Measurements from ENCODE around the gene NKD1. TPM values are rescaled to one million over a fixed set of nuclear protein-coding genes. Genes with fewer than 3 reads are reported as not detected.

NKD1 gene
- total and polyA plus RNA-seq, 2 experiments from 2014 or later: 0.86 to 1.4 TPM

GRCh38 chr16:50602126-50602525, 53.9 kb downstream of the NKD1 start:
- no peaks in the 10 kb centered on the region for H3K27me3 ChIP-seq
- no peak overlapping the region for H3K27ac ChIP-seq
- no peaks in the 10 kb centered on the region for H3K9me3 ChIP-seq (ENCODE audit: low read depth)
- TF ChIP-seq CTCF (IDR thresholded peaks at IDR 0.05; ENCODE audit: low read depth, low read length): no peak
- H3K36me3 ChIP-seq: no peaks in the 10 kb centered on the region
- no peak for DNase-seq (ENCODE audit: low read depth in 1 of 2, low spot score in 1 of 2)
- peaks cover 20% of the 10 kb centered on the region for H3K4me1 ChIP-seq (ENCODE audit: low read depth)
- H3K4me3 ChIP-seq: no peak overlapping the region

- Histone ChIP-seq H3K4me1 (ENCODE audit: low read depth) (peaks cover 20% of the 10 kb centered on the region), H3K27ac (no peak overlapping the region), H3K4me3 (no peak overlapping the region)
Measured at GRCh38 chr16:50602531-50603205, 54.5 kb downstream of the NKD1 start.

GRCh38 chr16:50603206-50604064, 55.2 kb downstream of the NKD1 start:
- DNase-seq (ENCODE audit: low read depth in 1 of 2, low spot score in 1 of 2): peak in 1 of 2 donors; percentile 69
- no peaks in the 10 kb centered on the region for H3K36me3 ChIP-seq
- peaks cover 20% of the 10 kb centered on the region for H3K4me1 ChIP-seq (ENCODE audit: low read depth)
- H3K9me3 ChIP-seq (ENCODE audit: low read depth): no peaks in the 10 kb centered on the region
- H3K27ac ChIP-seq: no peak overlapping the region
- no peak for TF ChIP-seq CTCF (IDR thresholded peaks at IDR 0.05; ENCODE audit: low read depth, low read length)
- no peak overlapping the region for H3K4me3 ChIP-seq
- no peaks in the 10 kb centered on the region for H3K27me3 ChIP-seq

More at GRCh38 chr16:50602531-50603205, 54.5 kb downstream of the NKD1 start:
- no peak for DNase-seq (ENCODE audit: low read depth in 1 of 2, low spot score in 1 of 2)
- Histone ChIP-seq H3K36me3 (no peaks in the 10 kb centered on the region), H3K27me3 (no peaks in the 10 kb centered on the region), H3K9me3 (ENCODE audit: low read depth) (no peaks in the 10 kb centered on the region)
- TF ChIP-seq CTCF (IDR thresholded peaks at IDR 0.05; ENCODE audit: low read depth, low read length): no peak

GRCh38 chr16:50604065-50604418, 55.8 kb downstream of the NKD1 start:
- no peak overlapping the region for H3K4me3 ChIP-seq
- no peaks in the 10 kb centered on the region for H3K27me3 ChIP-seq
- peaks cover 20% of the 10 kb centered on the region for H3K4me1 ChIP-seq (ENCODE audit: low read depth)

GRCh38 chr16:50604610-50605009, 56.4 kb downstream of the NKD1 start:
- no peaks in the 10 kb centered on the region for H3K36me3 ChIP-seq
- no peaks in the 10 kb centered on the region for H3K27me3 ChIP-seq
- H3K9me3 ChIP-seq (ENCODE audit: low read depth): no peaks in the 10 kb centered on the region
- no peak for DNase-seq (ENCODE audit: low read depth in 1 of 2, low spot score in 1 of 2)
- H3K27ac ChIP-seq: no peak overlapping the region
- H3K4me1 ChIP-seq (ENCODE audit: low read depth): peaks cover 25% of the 10 kb centered on the region
- H3K4me3 ChIP-seq: no peak overlapping the region
- no peak for TF ChIP-seq CTCF (IDR thresholded peaks at IDR 0.05; ENCODE audit: low read depth, low read length)

More at GRCh38 chr16:50604065-50604418, 55.8 kb downstream of the NKD1 start:
- Histone ChIP-seq H3K27ac (no peak overlapping the region), H3K9me3 (ENCODE audit: low read depth) (no peaks in the 10 kb centered on the region), H3K36me3 (no peaks in the 10 kb centered on the region)
- DNase-seq (ENCODE audit: low read depth in 1 of 2, low spot score in 1 of 2): no peak
- TF ChIP-seq CTCF (IDR thresholded peaks at IDR 0.05; ENCODE audit: low read depth, low read length): no peak
